ENCODE results near the gene PTPRD.

DNA sequence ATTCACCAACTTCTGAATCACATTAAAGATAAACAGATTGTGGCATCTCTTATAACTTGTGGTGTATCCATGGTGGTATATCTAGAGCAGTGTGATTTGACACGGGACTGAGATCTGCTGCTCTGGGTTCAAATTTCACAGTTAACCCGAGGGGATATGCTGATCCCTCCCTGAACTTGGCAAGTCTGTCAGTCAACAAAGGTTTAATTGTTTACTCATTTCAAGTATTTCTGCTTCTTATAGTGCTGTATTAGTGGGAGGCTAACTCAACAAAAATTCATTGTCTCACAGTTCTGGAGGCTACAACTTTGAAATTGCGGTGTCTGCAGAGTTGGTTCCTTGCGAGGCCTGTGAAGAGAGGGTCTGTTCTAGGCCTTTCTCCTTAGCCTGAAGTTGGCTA, 1175.2 kb downstream of the PTPRD start:
- TF ChIP-seq, protein P1, sequence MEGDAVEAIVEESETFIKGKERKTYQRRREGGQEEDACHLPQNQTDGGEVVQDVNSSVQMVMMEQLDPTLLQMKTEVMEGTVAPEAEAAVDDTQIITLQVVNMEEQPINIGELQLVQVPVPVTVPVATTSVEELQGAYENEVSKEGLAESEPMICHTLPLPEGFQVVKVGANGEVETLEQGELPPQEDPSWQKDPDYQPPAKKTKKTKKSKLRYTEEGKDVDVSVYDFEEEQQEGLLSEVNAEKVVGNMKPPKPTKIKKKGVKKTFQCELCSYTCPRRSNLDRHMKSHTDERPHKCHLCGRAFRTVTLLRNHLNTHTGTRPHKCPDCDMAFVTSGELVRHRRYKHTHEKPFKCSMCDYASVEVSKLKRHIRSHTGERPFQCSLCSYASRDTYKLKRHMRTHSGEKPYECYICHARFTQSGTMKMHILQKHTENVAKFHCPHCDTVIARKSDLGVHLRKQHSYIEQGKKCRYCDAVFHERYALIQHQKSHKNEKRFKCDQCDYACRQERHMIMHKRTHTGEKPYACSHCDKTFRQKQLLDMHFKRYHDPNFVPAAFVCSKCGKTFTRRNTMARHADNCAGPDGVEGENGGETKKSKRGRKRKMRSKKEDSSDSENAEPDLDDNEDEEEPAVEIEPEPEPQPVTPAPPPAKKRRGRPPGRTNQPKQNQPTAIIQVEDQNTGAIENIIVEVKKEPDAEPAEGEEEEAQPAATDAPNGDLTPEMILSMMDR (conservative IDR thresholded peaks at IDR 0.05 in 1 of 2, IDR thresholded peaks at IDR 0.05 in 1 of 2; ENCODE audit: extremely low read depth in 1 of 2, insufficient read depth in 1 of 2, low read depth in 1 of 2, low read length in 2 of 2) = no peak
- TF ChIP-seq EZH2 (IDR thresholded peaks at IDR 0.05; ENCODE audit: borderline replicate concordance, low read length) = no peak
